Muscle of leg (tissue), 9 donors: ENCODE measurements around the gene ABCA2. TPM values are rescaled to one million over a fixed set of nuclear protein-coding genes. Genes with fewer than 3 reads are reported as not detected.

Experiments used
- polyA plus RNA-seq, 8 donors: library from polyadenylated mRNA; unstranded; fragments of 120-200 nt; gene quantifications; one replicate each; pipeline versions ENCODE4 v1.2.1 to v1.2.3, GENCODE V29; 2013; ENCODE audit warnings: inconsistent platforms in 1 of 8, low replicate concordance in 1 of 8; ENCODE audit not compliant: insufficient read length in 8 of 8, insufficient read depth in 1 of 8
- total RNA-seq: library from RNA; stranded (reverse); fragments of 120-200 nt; gene quantifications from one replicate; pipeline ENCODE4 v1.2.4, GENCODE V29; 2013

ABCA2 gene
- total and polyA plus RNA-seq, 9 donors: 8.3 to 24.8 (median 18.8) TPM

Other genes with a start within 250 kb of the ABCA2 start
Only the 30 nearest of the 38 such genes appear.
- gene AJM1, start 185.8 kb downstream of the ABCA2 start, total RNA-seq: 1.2 TPM
- gene AJM1, start 185.8 kb downstream of the ABCA2 start, polyA plus RNA-seq: 1 to 10 TPM; 1.5 to 3.7 (median 2.5) TPM
- 145 TPM for gene PHPT1, start 178.8 kb downstream of the ABCA2 start, total RNA-seq
- 100 to 1,000 TPM; 103 to 137 (median 114) TPM for gene PHPT1, start 178.8 kb downstream of the ABCA2 start, polyA plus RNA-seq
- gene MAMDC4, start 175.9 kb downstream of the ABCA2 start, total RNA-seq: 4.7 TPM
- 10 to 100 TPM in 2 of 8 donors, 1 to 10 TPM in 6; 2.7 to 33.5 (median 5.7) TPM for gene MAMDC4, start 175.9 kb downstream of the ABCA2 start, polyA plus RNA-seq
- 418 TPM for gene EDF1, start 161.9 kb downstream of the ABCA2 start, total RNA-seq
- 100 to 1,000 TPM; 343 to 402 (median 381) TPM for gene EDF1, start 161.9 kb downstream of the ABCA2 start, polyA plus RNA-seq
- 5.4 TPM for gene TRAF2, start 141.7 kb downstream of the ABCA2 start, total RNA-seq
- gene TRAF2, start 141.7 kb downstream of the ABCA2 start, polyA plus RNA-seq: 10 to 100 TPM in 5 of 8 donors, 1 to 10 TPM in 3; 9.1 to 11.9 (median 10.3) TPM
- 49.7 TPM for gene FBXW5, start 83.5 kb downstream of the ABCA2 start, total RNA-seq
- gene FBXW5, start 83.5 kb downstream of the ABCA2 start, polyA plus RNA-seq: 10 to 100 TPM; 39.9 to 54.8 (median 45.1) TPM
- gene C8G, start 83.0 kb downstream of the ABCA2 start, total RNA-seq: 0.58 TPM
- 1 to 10 TPM in 1 of 8 donors, under 1 TPM in 6, not detected in 1; 0.17 to 2.3 (median 0.86) TPM for gene C8G, start 83.0 kb downstream of the ABCA2 start, polyA plus RNA-seq
- gene LCN12, start 76.0 kb downstream of the ABCA2 start, total RNA-seq: 0.44 TPM
- 1 to 10 TPM in 3 of 8 donors, under 1 TPM in 4, not detected in 1; 0.10 to 5.3 (median 0.75) TPM for gene LCN12, start 76.0 kb downstream of the ABCA2 start, polyA plus RNA-seq
- 8.4 TPM for gene PTGDS, start 50.7 kb downstream of the ABCA2 start, total RNA-seq
- gene PTGDS, start 50.7 kb downstream of the ABCA2 start, polyA plus RNA-seq: 10 to 100 TPM in 3 of 8 donors, 1 to 10 TPM in 5; 2.8 to 15.9 (median 7.0) TPM
- gene LCNL1, start 45.2 kb downstream of the ABCA2 start, total RNA-seq: 0.53 TPM
- gene LCNL1, start 45.2 kb downstream of the ABCA2 start, polyA plus RNA-seq: 1 to 10 TPM in 1 of 8 donors, under 1 TPM in 7; 0.12 to 1.3 (median 0.34) TPM
- gene PAXX, start 35.8 kb downstream of the ABCA2 start, total RNA-seq: 19.1 TPM
- 10 to 100 TPM; 21.2 to 31.7 (median 27.3) TPM for gene PAXX, start 35.8 kb downstream of the ABCA2 start, polyA plus RNA-seq
- 0.27 TPM for gene CLIC3, start 31.7 kb downstream of the ABCA2 start, total RNA-seq
- gene CLIC3, start 31.7 kb downstream of the ABCA2 start, polyA plus RNA-seq: 1 to 10 TPM in 2 of 8 donors, under 1 TPM in 6; 0.34 to 8.4 (median 0.64) TPM
- gene FUT7, start 3.9 kb upstream of the ABCA2 start, total RNA-seq: not detected
- under 1 TPM in 4 of 8 donors, not detected in 4; 0.05 to 0.16 (median 0.10) TPM for gene FUT7, start 3.9 kb upstream of the ABCA2 start, polyA plus RNA-seq
- 32.1 TPM for gene NPDC1, start 17.9 kb upstream of the ABCA2 start, total RNA-seq
- 10 to 100 TPM; 38.4 to 63.4 (median 44.4) TPM for gene NPDC1, start 17.9 kb upstream of the ABCA2 start, polyA plus RNA-seq
- gene ENTPD2, start 25.8 kb upstream of the ABCA2 start, total RNA-seq: 3.7 TPM
- 10 to 100 TPM in 7 of 8 donors, 1 to 10 TPM in 1; 9.6 to 20.6 (median 13.6) TPM for gene ENTPD2, start 25.8 kb upstream of the ABCA2 start, polyA plus RNA-seq
- gene SAPCD2, start 42.3 kb upstream of the ABCA2 start, total RNA-seq: 4.2 TPM
- 1 to 10 TPM; 3.4 to 7.2 (median 5.6) TPM for gene SAPCD2, start 42.3 kb upstream of the ABCA2 start, polyA plus RNA-seq
- gene UAP1L1, start 49.3 kb upstream of the ABCA2 start, total RNA-seq: 3.1 TPM
- gene UAP1L1, start 49.3 kb upstream of the ABCA2 start, polyA plus RNA-seq: 1 to 10 TPM; 1.8 to 3.8 (median 2.0) TPM
- 40.7 TPM for gene MAN1B1, start 58.7 kb upstream of the ABCA2 start, total RNA-seq
- 10 to 100 TPM; 38.5 to 59.0 (median 45.8) TPM for gene MAN1B1, start 58.7 kb upstream of the ABCA2 start, polyA plus RNA-seq
- gene DPP7, start 86.5 kb upstream of the ABCA2 start, total RNA-seq: 29.7 TPM
- 10 to 100 TPM; 23.9 to 43.9 (median 31.9) TPM for gene DPP7, start 86.5 kb upstream of the ABCA2 start, polyA plus RNA-seq
- gene GRIN1, start 110.9 kb upstream of the ABCA2 start, total RNA-seq: not detected
- under 1 TPM in 4 of 8 donors, not detected in 4; 0.07 to 0.17 (median 0.11) TPM for gene GRIN1, start 110.9 kb upstream of the ABCA2 start, polyA plus RNA-seq
- not detected for gene LRRC26, start 141.8 kb upstream of the ABCA2 start, total RNA-seq
- under 1 TPM in 1 of 8 donors, not detected in 7; 0.14 TPM for gene LRRC26, start 141.8 kb upstream of the ABCA2 start, polyA plus RNA-seq
- gene TMEM210, start 143.8 kb upstream of the ABCA2 start, total RNA-seq: not detected
- gene TMEM210, start 143.8 kb upstream of the ABCA2 start, polyA plus RNA-seq: not detected
- 20.4 TPM for gene ANAPC2, start 160.3 kb upstream of the ABCA2 start, total RNA-seq
- 10 to 100 TPM; 23.5 to 41.6 (median 33.5) TPM for gene ANAPC2, start 160.3 kb upstream of the ABCA2 start, polyA plus RNA-seq
- gene SSNA1, start 160.4 kb upstream of the ABCA2 start, total RNA-seq: 52.9 TPM
- 10 to 100 TPM; 60.6 to 71.5 (median 68.2) TPM for gene SSNA1, start 160.4 kb upstream of the ABCA2 start, polyA plus RNA-seq
- 4.6 TPM for gene TPRN, start 172.5 kb upstream of the ABCA2 start, total RNA-seq
- 10 to 100 TPM in 5 of 8 donors, 1 to 10 TPM in 3; 7.6 to 14.6 (median 10.6) TPM for gene TPRN, start 172.5 kb upstream of the ABCA2 start, polyA plus RNA-seq
- gene TMEM203, start 177.4 kb upstream of the ABCA2 start, total RNA-seq: 25.2 TPM
- 10 to 100 TPM; 34.1 to 38.2 (median 36.6) TPM for gene TMEM203, start 177.4 kb upstream of the ABCA2 start, polyA plus RNA-seq
- 3.1 TPM for gene NDOR1, start 177.5 kb upstream of the ABCA2 start, total RNA-seq
- 10 to 100 TPM in 1 of 8 donors, 1 to 10 TPM in 7; 5.8 to 10.8 (median 8.2) TPM for gene NDOR1, start 177.5 kb upstream of the ABCA2 start, polyA plus RNA-seq
- 0.18 TPM for gene RNF208, start 194.0 kb upstream of the ABCA2 start, total RNA-seq
- gene RNF208, start 194.0 kb upstream of the ABCA2 start, polyA plus RNA-seq: 1 to 10 TPM; 2.4 to 5.1 (median 2.8) TPM
- gene CYSRT1, start 196.9 kb upstream of the ABCA2 start, total RNA-seq: 0.18 TPM
- gene CYSRT1, start 196.9 kb upstream of the ABCA2 start, polyA plus RNA-seq: 1 to 10 TPM in 7 of 8 donors, under 1 TPM in 1; 1.00 to 5.6 (median 3.2) TPM
- not detected for gene RNF224, start 199.3 kb upstream of the ABCA2 start, total RNA-seq
- 1 to 10 TPM in 7 of 8 donors, under 1 TPM in 1; 0.68 to 7.4 (median 2.6) TPM for gene RNF224, start 199.3 kb upstream of the ABCA2 start, polyA plus RNA-seq